Endothelial cell of umbilical vein (primary cell): ENCODE measurements around the gene ARMH3.

Experiments used
- EZH2 ChIP-seq: IDR thresholded peaks from 2 replicates; pipeline ENCODE4 v1.6.1; 2012; ENCODE audit warnings: borderline replicate concordance, low read depth, mild to moderate bottlenecking, moderate library complexity, low read length, inconsistent platforms; ENCODE audit not compliant: severe bottlenecking
- FOS ChIP-seq: IDR thresholded peaks from 2 replicates; pipeline ENCODE4 v1.6.1; 2011; ENCODE audit warnings: mild to moderate bottlenecking, low read length, moderate library complexity, borderline replicate concordance; ENCODE audit not compliant: insufficient read depth
- JUN ChIP-seq: IDR thresholded peaks from 2 replicates; pipeline ENCODE4 v1.6.1; 2011; ENCODE audit warnings: borderline replicate concordance, low read depth; ENCODE audit not compliant: insufficient read length, insufficient read depth
- POLR2A ChIP-seq: IDR thresholded peaks from 2 replicates; pipeline ENCODE4 v1.6.1; 2012; ENCODE audit warnings: low read depth, mild to moderate bottlenecking, control low read depth, low read length
- POLR2AphosphoS5 ChIP-seq: IDR thresholded peaks from 2 replicates; pipeline ENCODE4 v1.6.1; 2012; ENCODE audit warnings: low read depth, mild to moderate bottlenecking, control low read depth, low read length, moderate library complexity; ENCODE audit not compliant: insufficient read depth
- TF ChIP-seq, protein P1 (sequence below), 2 donors: IDR thresholded peaks; 1 replicate in 1 of 2; 2 replicates in 1 of 2; pipeline ENCODE4 v1.5.1; 2011; ENCODE audit warnings: low read length in 2 of 2, mild to moderate bottlenecking in 2 of 2, moderate library complexity in 2 of 2, control low read depth in 1 of 2, inconsistent platforms in 1 of 2, low read depth in 1 of 2; ENCODE audit not compliant: insufficient read depth in 1 of 2; ENCODE audit errors: extremely low read depth in 1 of 2
- TF ChIP-seq, protein P2 (sequence below): IDR thresholded peaks from 2 replicates; pipeline ENCODE4 v1.6.1; 2011; ENCODE audit not compliant: insufficient read depth, insufficient read length

DNA sequence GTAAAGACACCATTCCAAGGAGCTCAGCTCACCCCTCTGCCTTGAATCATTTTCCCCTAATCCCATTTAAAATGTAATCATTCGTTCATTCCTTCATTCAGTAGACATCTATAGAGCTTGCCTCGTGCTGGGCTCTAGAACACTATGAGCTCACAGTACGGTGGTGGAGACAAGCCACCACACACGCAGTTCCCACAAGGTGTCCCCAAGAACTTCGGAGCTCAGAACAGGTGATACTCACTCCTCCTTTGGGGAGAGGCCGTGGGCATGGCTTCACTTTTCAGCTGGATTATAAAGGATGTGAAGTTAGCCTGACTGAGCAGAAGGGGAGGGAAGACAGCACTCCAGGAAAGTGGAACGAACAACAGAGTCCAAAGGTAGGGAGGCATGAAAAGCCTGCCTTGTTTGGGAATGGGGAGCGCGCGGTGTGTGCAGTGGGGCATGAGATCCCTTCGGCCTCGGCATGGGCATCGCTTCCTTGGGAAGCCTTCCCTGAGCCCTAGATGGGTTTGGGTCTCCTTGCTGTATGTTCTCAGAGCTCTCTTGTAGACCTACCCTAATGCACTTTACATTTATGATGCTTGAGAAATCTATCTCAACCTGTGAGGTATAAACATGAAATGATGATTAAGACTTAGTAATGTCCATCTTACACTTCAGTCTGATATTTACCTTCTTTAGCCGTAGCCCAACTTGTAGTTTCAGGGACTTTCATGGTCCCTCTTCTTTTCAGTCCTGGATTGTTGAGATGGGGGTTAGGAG is 236.9 kb downstream of the ARMH3 start:
- TF ChIP-seq, protein P1, sequence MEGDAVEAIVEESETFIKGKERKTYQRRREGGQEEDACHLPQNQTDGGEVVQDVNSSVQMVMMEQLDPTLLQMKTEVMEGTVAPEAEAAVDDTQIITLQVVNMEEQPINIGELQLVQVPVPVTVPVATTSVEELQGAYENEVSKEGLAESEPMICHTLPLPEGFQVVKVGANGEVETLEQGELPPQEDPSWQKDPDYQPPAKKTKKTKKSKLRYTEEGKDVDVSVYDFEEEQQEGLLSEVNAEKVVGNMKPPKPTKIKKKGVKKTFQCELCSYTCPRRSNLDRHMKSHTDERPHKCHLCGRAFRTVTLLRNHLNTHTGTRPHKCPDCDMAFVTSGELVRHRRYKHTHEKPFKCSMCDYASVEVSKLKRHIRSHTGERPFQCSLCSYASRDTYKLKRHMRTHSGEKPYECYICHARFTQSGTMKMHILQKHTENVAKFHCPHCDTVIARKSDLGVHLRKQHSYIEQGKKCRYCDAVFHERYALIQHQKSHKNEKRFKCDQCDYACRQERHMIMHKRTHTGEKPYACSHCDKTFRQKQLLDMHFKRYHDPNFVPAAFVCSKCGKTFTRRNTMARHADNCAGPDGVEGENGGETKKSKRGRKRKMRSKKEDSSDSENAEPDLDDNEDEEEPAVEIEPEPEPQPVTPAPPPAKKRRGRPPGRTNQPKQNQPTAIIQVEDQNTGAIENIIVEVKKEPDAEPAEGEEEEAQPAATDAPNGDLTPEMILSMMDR (IDR thresholded peaks at IDR 0.05; ENCODE audit: extremely low read depth in 1 of 2, insufficient read depth in 1 of 2, low read depth in 1 of 2, low read length in 2 of 2): no peak
- TF ChIP-seq JUN (no peak), EZH2 (no peak), POLR2AphosphoS5 (no peak), FOS (no peak), POLR2A (no peak)
- TF ChIP-seq, protein P2, sequence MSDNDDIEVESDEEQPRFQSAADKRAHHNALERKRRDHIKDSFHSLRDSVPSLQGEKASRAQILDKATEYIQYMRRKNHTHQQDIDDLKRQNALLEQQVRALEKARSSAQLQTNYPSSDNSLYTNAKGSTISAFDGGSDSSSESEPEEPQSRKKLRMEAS: no peak
